ENCODE data around the gene SLC7A6OS. TPM values are rescaled to one million over a fixed set of nuclear protein-coding genes. Genes with fewer than 3 reads are reported as not detected.

The SLC7A6OS gene
- total RNA-seq, 1 experiment from 2014 or later, result 24.5 TPM

DNA sequence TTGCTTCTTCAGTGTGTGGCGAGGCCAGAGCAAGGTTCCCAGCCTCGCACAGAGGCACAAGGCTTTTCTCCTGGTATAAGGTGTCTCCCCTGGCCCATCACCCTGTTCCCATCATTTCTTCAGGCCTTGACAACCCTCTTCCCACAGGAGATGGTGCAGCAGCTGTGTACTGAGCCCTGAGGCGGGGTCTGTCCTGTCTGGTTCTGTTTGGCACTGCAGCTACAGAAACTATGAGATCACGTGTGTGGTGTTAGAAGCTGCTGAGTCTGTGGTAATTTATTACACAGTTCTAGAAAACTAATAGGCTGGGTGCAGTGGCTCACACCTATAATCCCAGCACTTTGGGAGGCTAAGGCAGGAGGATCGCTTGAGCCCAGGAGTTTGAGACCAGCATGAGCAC lies 58.4 kb downstream of the SLC7A6OS start:
- no peaks in the 10 kb centered on the region for H3K79me2 ChIP-seq (ENCODE audit: insufficient read depth, low read length)
- no peaks in the 10 kb centered on the region for H3K79me1 ChIP-seq (ENCODE audit: insufficient read depth, low read depth, low read length, poor library complexity, severe bottlenecking)
- H3T11ph ChIP-seq (ENCODE audit: low read length), result no peak overlapping the region
- H3K23me2 ChIP-seq (ENCODE audit: insufficient read length, low read depth, low read length, poor library complexity, severe bottlenecking), result no peaks in the 10 kb centered on the region
- no peaks in the 10 kb centered on the region for H3K9me3 ChIP-seq (ENCODE audit: control insufficient read depth, low read depth, low read length)
- no peak overlapping the region for H3K4ac ChIP-seq (ENCODE audit: low read depth, low read length)
- no peak overlapping the region for H4K91ac ChIP-seq (ENCODE audit: insufficient read length, low read depth, low read length)
- H2AFZ ChIP-seq (ENCODE audit: low read length), result no peak overlapping the region
- H2AK5ac ChIP-seq (ENCODE audit: insufficient read length, low read length), result no peak overlapping the region
- no peak overlapping the region for H3K27ac ChIP-seq (ENCODE audit: insufficient read length, low read depth, low read length)
- no peak for DNase-seq
- no peaks in the 10 kb centered on the region for H3K9me3 Mint-ChIP-seq
- no CpG with 5 or more reads among the region's 5 CpGs for WGBS (ENCODE audit: extremely low coverage, insufficient read length, low lambda C conversion rate)
- no peak overlapping the region for H3K4me2 ChIP-seq (ENCODE audit: insufficient read depth, insufficient read length, low read length)
- no peak overlapping the region for H2BK120ac ChIP-seq (ENCODE audit: low read depth, low read length, poor library complexity, severe bottlenecking)
- no peak overlapping the region for H3K56ac ChIP-seq (ENCODE audit: insufficient read length, low read depth, low read length)
- no peak overlapping the region for H2BK12ac ChIP-seq (ENCODE audit: insufficient read length, low read depth, low read length)
- no peak overlapping the region for H3K18ac ChIP-seq (ENCODE audit: insufficient read length, low read depth, low read length)
- no peak overlapping the region; a peak in 1 of 7 replicates for H3K27ac Mint-ChIP-seq
- H3K4me3 Mint-ChIP-seq, result no peak overlapping the region
- TF ChIP-seq, protein P1, sequence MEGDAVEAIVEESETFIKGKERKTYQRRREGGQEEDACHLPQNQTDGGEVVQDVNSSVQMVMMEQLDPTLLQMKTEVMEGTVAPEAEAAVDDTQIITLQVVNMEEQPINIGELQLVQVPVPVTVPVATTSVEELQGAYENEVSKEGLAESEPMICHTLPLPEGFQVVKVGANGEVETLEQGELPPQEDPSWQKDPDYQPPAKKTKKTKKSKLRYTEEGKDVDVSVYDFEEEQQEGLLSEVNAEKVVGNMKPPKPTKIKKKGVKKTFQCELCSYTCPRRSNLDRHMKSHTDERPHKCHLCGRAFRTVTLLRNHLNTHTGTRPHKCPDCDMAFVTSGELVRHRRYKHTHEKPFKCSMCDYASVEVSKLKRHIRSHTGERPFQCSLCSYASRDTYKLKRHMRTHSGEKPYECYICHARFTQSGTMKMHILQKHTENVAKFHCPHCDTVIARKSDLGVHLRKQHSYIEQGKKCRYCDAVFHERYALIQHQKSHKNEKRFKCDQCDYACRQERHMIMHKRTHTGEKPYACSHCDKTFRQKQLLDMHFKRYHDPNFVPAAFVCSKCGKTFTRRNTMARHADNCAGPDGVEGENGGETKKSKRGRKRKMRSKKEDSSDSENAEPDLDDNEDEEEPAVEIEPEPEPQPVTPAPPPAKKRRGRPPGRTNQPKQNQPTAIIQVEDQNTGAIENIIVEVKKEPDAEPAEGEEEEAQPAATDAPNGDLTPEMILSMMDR (conservative IDR thresholded peaks at IDR 0.05), result no peak
- H3K4me1 Mint-ChIP-seq, result 0 out of 4 replicates have a peak, but pooled peaks cover 0 to 2% of the 10 kb centered on the region in 2 experiments
- H2BK15ac ChIP-seq (ENCODE audit: low read depth, low read length), result no peak overlapping the region
- H3K27me3 ChIP-seq (ENCODE audit: insufficient read depth, low read length), result no peaks in the 10 kb centered on the region
- no peak overlapping the region for H2BK5ac ChIP-seq (ENCODE audit: insufficient read length, low read length)
- H4K5ac ChIP-seq (ENCODE audit: insufficient read length, low read depth, low read length), result no peak overlapping the region
- no peak overlapping the region for H3K23ac ChIP-seq (ENCODE audit: insufficient read length, low read depth, low read length)
- H4K8ac ChIP-seq (replicated peaks; ENCODE audit: insufficient read length, low read depth, low read length), result no peak overlapping the region
- no peak overlapping the region for H2BK20ac ChIP-seq (ENCODE audit: low read depth, low read length, poor library complexity, severe bottlenecking)
- H3K36me3 Mint-ChIP-seq (ENCODE audit: insufficient read depth in 1 of 3, low read depth in 3 of 3), result peaks cover 1 to 18% (median 7%) of the 10 kb centered on the region in 3 experiments; a peak in 5 of 7 replicates
- H3K27me3 Mint-ChIP-seq (ENCODE audit: low read depth), result no peaks in the 10 kb centered on the region
- H3K4me1 ChIP-seq (ENCODE audit: insufficient read depth, low read length), result no peaks in the 10 kb centered on the region
- no peak overlapping the region for H3K14ac ChIP-seq (ENCODE audit: insufficient read depth, low read length)
- no peaks in the 10 kb centered on the region for H4K20me1 ChIP-seq (ENCODE audit: control insufficient read depth, insufficient read depth, insufficient read length)
- no peak overlapping the region for H3K9ac ChIP-seq (ENCODE audit: extremely low read depth, insufficient read length, low read length)
